Measurements from ENCODE around the gene STK39.
A peak's percentile ranks its signal among the peaks of the same experiment; 100 is the strongest.

The STK39 gene

GRCh38 chr2:168211664-168212163, 35.7 kb downstream of the STK39 start:
- H3K4me3 ChIP-seq (ENCODE audit: low read depth in 1 of 2, low read length in 2 of 2), result peak overlapping the region in 1 of 2 donors; percentile 23
- H3K27ac ChIP-seq (ENCODE audit: low read depth, low read length), result no peak overlapping the region
- peaks cover 28 to 56% of the 10 kb centered on the region in 2 donors for H3K4me1 ChIP-seq (ENCODE audit: control insufficient read depth in 1 of 2, insufficient read depth in 2 of 2, low read length in 2 of 2)
- H3K9me3 ChIP-seq (ENCODE audit: control insufficient read depth in 1 of 2, low read length in 2 of 2), result no peaks in the 10 kb centered on the region
- H3K27me3 ChIP-seq (ENCODE audit: control insufficient read depth in 1 of 2, insufficient read depth in 2 of 2, low read length in 2 of 2), result no peaks in the 10 kb centered on the region
- peak overlapping the region; percentile 4 to 22 for H3K9ac ChIP-seq (ENCODE audit: low read depth in 1 of 2, low read length in 2 of 2)
- H3K36me3 ChIP-seq (ENCODE audit: control insufficient read depth in 1 of 2, insufficient read depth in 2 of 2, low read length in 2 of 2), result no peaks in the 10 kb centered on the region

GRCh38 chr2:168210895-168211570, 36.4 kb downstream of the STK39 start:
- Histone ChIP-seq H3K36me3 (ENCODE audit: control insufficient read depth in 1 of 2, insufficient read depth in 2 of 2, low read length in 2 of 2) (no peaks in the 10 kb centered on the region), H3K27me3 (ENCODE audit: control insufficient read depth in 1 of 2, insufficient read depth in 2 of 2, low read length in 2 of 2) (no peaks in the 10 kb centered on the region), H3K4me3 (ENCODE audit: low read depth in 1 of 2, low read length in 2 of 2) (peak overlapping the region in 1 of 2 donors; percentile 28), H3K4me1 (ENCODE audit: control insufficient read depth in 1 of 2, insufficient read depth in 2 of 2, low read length in 2 of 2) (peaks cover 23 to 50% of the 10 kb centered on the region in 2 donors), H3K27ac (ENCODE audit: low read depth, low read length) (no peak overlapping the region), H3K9ac (ENCODE audit: low read depth in 1 of 2, low read length in 2 of 2) (peak overlapping the region in 1 of 2 donors; percentile 4), H3K9me3 (ENCODE audit: control insufficient read depth in 1 of 2, low read length in 2 of 2) (no peaks in the 10 kb centered on the region)

- H3K27me3 ChIP-seq (ENCODE audit: control insufficient read depth in 1 of 2, insufficient read depth in 2 of 2, low read length in 2 of 2), result no peaks in the 10 kb centered on the region
- no peaks in the 10 kb centered on the region for H3K36me3 ChIP-seq (ENCODE audit: control insufficient read depth in 1 of 2, insufficient read depth in 2 of 2, low read length in 2 of 2)
- no peak overlapping the region for H3K9ac ChIP-seq (ENCODE audit: low read depth in 1 of 2, low read length in 2 of 2)
- H3K4me3 ChIP-seq (ENCODE audit: low read depth in 1 of 2, low read length in 2 of 2), result peak overlapping the region in 1 of 2 donors; percentile 28
- no peaks in the 10 kb centered on the region for H3K9me3 ChIP-seq (ENCODE audit: control insufficient read depth in 1 of 2, low read length in 2 of 2)
- peaks cover 18 to 43% of the 10 kb centered on the region in 2 donors for H3K4me1 ChIP-seq (ENCODE audit: control insufficient read depth in 1 of 2, insufficient read depth in 2 of 2, low read length in 2 of 2)
- H3K27ac ChIP-seq (ENCODE audit: low read depth, low read length), result no peak overlapping the region
These were observed 37.0 kb downstream of the STK39 start for GRCh38 chr2:168210216-168210894.

- Histone ChIP-seq H3K9me3 (ENCODE audit: control insufficient read depth in 1 of 2, low read length in 2 of 2) (no peaks in the 10 kb centered on the region), H3K27ac (ENCODE audit: low read depth, low read length) (no peak overlapping the region), H3K27me3 (ENCODE audit: control insufficient read depth in 1 of 2, insufficient read depth in 2 of 2, low read length in 2 of 2) (no peaks in the 10 kb centered on the region), H3K36me3 (ENCODE audit: control insufficient read depth in 1 of 2, insufficient read depth in 2 of 2, low read length in 2 of 2) (no peaks in the 10 kb centered on the region), H3K4me3 (ENCODE audit: low read depth in 1 of 2, low read length in 2 of 2) (no peak overlapping the region), H3K4me1 (ENCODE audit: control insufficient read depth in 1 of 2, insufficient read depth in 2 of 2, low read length in 2 of 2) (peaks cover 18 to 40% of the 10 kb centered on the region in 2 donors), H3K9ac (ENCODE audit: low read depth in 1 of 2, low read length in 2 of 2) (no peak overlapping the region)
These were observed 38.7 kb downstream of the STK39 start for GRCh38 chr2:168208652-168209051.

- Histone ChIP-seq H3K36me3 (ENCODE audit: control insufficient read depth in 1 of 2, insufficient read depth in 2 of 2, low read length in 2 of 2) (peaks cover 0 to 3% of the 10 kb centered on the region in 2 donors), H3K4me1 (ENCODE audit: control insufficient read depth in 1 of 2, insufficient read depth in 2 of 2, low read length in 2 of 2) (peaks cover 18 to 40% of the 10 kb centered on the region in 2 donors), H3K4me3 (ENCODE audit: low read depth in 1 of 2, low read length in 2 of 2) (no peak overlapping the region), H3K27ac (ENCODE audit: low read depth, low read length) (no peak overlapping the region), H3K27me3 (ENCODE audit: control insufficient read depth in 1 of 2, insufficient read depth in 2 of 2, low read length in 2 of 2) (no peaks in the 10 kb centered on the region), H3K9me3 (ENCODE audit: control insufficient read depth in 1 of 2, low read length in 2 of 2) (no peaks in the 10 kb centered on the region), H3K9ac (ENCODE audit: low read depth in 1 of 2, low read length in 2 of 2) (no peak overlapping the region)
These were observed 39.5 kb downstream of the STK39 start for GRCh38 chr2:168207851-168208250.

GRCh38 chr2:168203762-168204693, 43.4 kb downstream of the STK39 start:
- H3K36me3 ChIP-seq (ENCODE audit: control insufficient read depth in 1 of 2, insufficient read depth in 2 of 2, low read length in 2 of 2), result peaks cover 0 to 8% of the 10 kb centered on the region in 2 donors
- no peak overlapping the region for H3K9ac ChIP-seq (ENCODE audit: low read depth in 1 of 2, low read length in 2 of 2)
- H3K27me3 ChIP-seq (ENCODE audit: control insufficient read depth in 1 of 2, insufficient read depth in 2 of 2, low read length in 2 of 2), result no peaks in the 10 kb centered on the region
- no peak overlapping the region for H3K4me3 ChIP-seq (ENCODE audit: low read depth in 1 of 2, low read length in 2 of 2)
- H3K27ac ChIP-seq (ENCODE audit: low read depth, low read length), result no peak overlapping the region
- peaks cover 0 to 35% of the 10 kb centered on the region in 2 donors for H3K4me1 ChIP-seq (ENCODE audit: control insufficient read depth in 1 of 2, insufficient read depth in 2 of 2, low read length in 2 of 2)
- no peaks in the 10 kb centered on the region for H3K9me3 ChIP-seq (ENCODE audit: control insufficient read depth in 1 of 2, low read length in 2 of 2)

GRCh38 chr2:168201584-168202116, 45.7 kb downstream of the STK39 start:
- Histone ChIP-seq H3K9ac (ENCODE audit: low read depth in 1 of 2, low read length in 2 of 2) (no peak overlapping the region), H3K9me3 (ENCODE audit: control insufficient read depth in 1 of 2, low read length in 2 of 2) (no peaks in the 10 kb centered on the region), H3K27ac (ENCODE audit: low read depth, low read length) (no peak overlapping the region)

GRCh38 chr2:168200930-168201583, 46.3 kb downstream of the STK39 start:
- H3K27ac ChIP-seq (ENCODE audit: low read depth, low read length), result no peak overlapping the region
- peaks cover 14 to 46% of the 10 kb centered on the region in 2 donors for H3K4me1 ChIP-seq (ENCODE audit: control insufficient read depth in 1 of 2, insufficient read depth in 2 of 2, low read length in 2 of 2)

More at GRCh38 chr2:168201584-168202116, 45.7 kb downstream of the STK39 start:
- Histone ChIP-seq H3K4me3 (ENCODE audit: low read depth in 1 of 2, low read length in 2 of 2) (no peak overlapping the region), H3K4me1 (ENCODE audit: control insufficient read depth in 1 of 2, insufficient read depth in 2 of 2, low read length in 2 of 2) (peaks cover 12 to 42% of the 10 kb centered on the region in 2 donors), H3K36me3 (ENCODE audit: control insufficient read depth in 1 of 2, insufficient read depth in 2 of 2, low read length in 2 of 2) (peaks cover 0 to 8% of the 10 kb centered on the region in 2 donors), H3K27me3 (ENCODE audit: control insufficient read depth in 1 of 2, insufficient read depth in 2 of 2, low read length in 2 of 2) (no peaks in the 10 kb centered on the region)

GRCh38 chr2:168198476-168199207, 48.8 kb downstream of the STK39 start:
- peaks cover 19 to 60% of the 10 kb centered on the region in 2 donors for H3K4me1 ChIP-seq (ENCODE audit: control insufficient read depth in 1 of 2, insufficient read depth in 2 of 2, low read length in 2 of 2)
- no peaks in the 10 kb centered on the region for H3K9me3 ChIP-seq (ENCODE audit: control insufficient read depth in 1 of 2, low read length in 2 of 2)

More at GRCh38 chr2:168200930-168201583, 46.3 kb downstream of the STK39 start:
- Histone ChIP-seq H3K27me3 (ENCODE audit: control insufficient read depth in 1 of 2, insufficient read depth in 2 of 2, low read length in 2 of 2) (no peaks in the 10 kb centered on the region), H3K36me3 (ENCODE audit: control insufficient read depth in 1 of 2, insufficient read depth in 2 of 2, low read length in 2 of 2) (peaks cover 0 to 8% of the 10 kb centered on the region in 2 donors), H3K9me3 (ENCODE audit: control insufficient read depth in 1 of 2, low read length in 2 of 2) (no peaks in the 10 kb centered on the region), H3K4me3 (ENCODE audit: low read depth in 1 of 2, low read length in 2 of 2) (no peak overlapping the region), H3K9ac (ENCODE audit: low read depth in 1 of 2, low read length in 2 of 2) (no peak overlapping the region)

More at GRCh38 chr2:168198476-168199207, 48.8 kb downstream of the STK39 start:
- Histone ChIP-seq H3K36me3 (ENCODE audit: control insufficient read depth in 1 of 2, insufficient read depth in 2 of 2, low read length in 2 of 2) (peaks cover 0 to 8% of the 10 kb centered on the region in 2 donors), H3K4me3 (ENCODE audit: low read depth in 1 of 2, low read length in 2 of 2) (no peak overlapping the region), H3K9ac (ENCODE audit: low read depth in 1 of 2, low read length in 2 of 2) (no peak overlapping the region), H3K27ac (ENCODE audit: low read depth, low read length) (no peak overlapping the region), H3K27me3 (ENCODE audit: control insufficient read depth in 1 of 2, insufficient read depth in 2 of 2, low read length in 2 of 2) (no peaks in the 10 kb centered on the region)

All from duodenal mucosa (tissue), 2 donors.